GM18508 (cell line): ENCODE measurements around the gene SH3GLB2.

Experiments used
- ATAC-seq: cut with Tn5 transposase; IDR thresholded peaks from one replicate; pipeline ENCODE4 v1.9.1; 2021; ENCODE audit warnings: moderate number of reproducible peaks; ENCODE audit not compliant: insufficient read depth, unreplicated experiment

SH3GLB2 gene

GRCh38 chr9:129028192-129028966 is at the start of gene SH3GLB2:
Gene SH3GLB2 (minus strand): TSS chr9:129028331. CDS start chr9:129028154, 177 bp downstream.
- peak; percentile 31 for ATAC-seq

- ATAC-seq = no peak
Measured at GRCh38 chr9:129077236-129077635, 49.1 kb upstream of the SH3GLB2 start.

- ATAC-seq = no peak
Measured at GRCh38 chr9:129076640-129077037, 48.5 kb upstream of the SH3GLB2 start.

- ATAC-seq = no peak
Measured at GRCh38 chr9:129075996-129076639, 48.0 kb upstream of the SH3GLB2 start.

- ATAC-seq = no peak
Measured at GRCh38 chr9:129074106-129074505, 46.0 kb upstream of the SH3GLB2 start.

- no peak for ATAC-seq
Measured at GRCh38 chr9:129073404-129073803, 45.3 kb upstream of the SH3GLB2 start.

GRCh38 chr9:129072171-129072570 is 44.0 kb upstream of the SH3GLB2 start:
- no peak for ATAC-seq

- ATAC-seq = no peak
Measured at GRCh38 chr9:129071526-129072126, 43.5 kb upstream of the SH3GLB2 start.

- ATAC-seq = no peak
Measured at GRCh38 chr9:129070696-129071525, 42.8 kb upstream of the SH3GLB2 start.

GRCh38 chr9:129069862-129070641 is 41.9 kb upstream of the SH3GLB2 start:
- no peak for ATAC-seq

GRCh38 chr9:129068990-129069861 is 41.1 kb upstream of the SH3GLB2 start:
- ATAC-seq = no peak

GRCh38 chr9:129068110-129068509 is 40.0 kb upstream of the SH3GLB2 start:
- no peak for ATAC-seq

GRCh38 chr9:129064499-129064908 is 36.4 kb upstream of the SH3GLB2 start:
- no peak for ATAC-seq

- ATAC-seq = no peak
Measured at GRCh38 chr9:129063061-129063460, 34.9 kb upstream of the SH3GLB2 start.

- ATAC-seq = no peak
Measured at GRCh38 chr9:129060991-129061390, 32.9 kb upstream of the SH3GLB2 start.

GRCh38 chr9:129059796-129060785 is 32.0 kb upstream of the SH3GLB2 start:
- no peak for ATAC-seq

- no peak for ATAC-seq
Measured at GRCh38 chr9:129058965-129059795, 31.0 kb upstream of the SH3GLB2 start.
